Measurements from ENCODE around the gene SCYGR3. TPM values are rescaled to one million over a fixed set of nuclear protein-coding genes. Genes with fewer than 3 reads are reported as not detected.

The SCYGR3 gene
- total RNA-seq, 4 donors from 2014 or later, result not detected

DNA sequence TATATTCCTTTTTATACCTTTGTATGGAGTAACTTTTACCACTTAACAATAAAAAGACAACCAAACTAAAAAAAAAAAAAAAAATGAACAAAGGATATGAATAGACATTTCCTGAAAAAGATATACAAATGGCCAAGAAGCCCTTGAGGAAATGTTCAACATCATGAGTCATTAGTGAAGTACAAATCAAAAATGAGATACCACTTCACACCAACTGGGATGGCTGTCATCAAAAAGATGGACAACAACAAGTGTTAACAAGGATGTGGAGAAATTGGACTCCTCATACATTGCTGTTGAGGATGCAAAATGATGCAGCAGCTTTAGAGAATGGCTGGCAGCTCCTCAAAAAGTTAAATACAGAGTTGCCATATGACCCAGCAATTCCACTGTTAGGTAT, 38.5 kb downstream of the SCYGR3 start:
- Histone ChIP-seq H3K4me3 (no peak overlapping the region), H3K27me3 (no peaks in the 10 kb centered on the region), H3K9me3 (no peaks in the 10 kb centered on the region), H3K36me3 (no peaks in the 10 kb centered on the region), H3K4me1 (no peaks in the 10 kb centered on the region), H3K27ac (no peak overlapping the region)
- DNase-seq, result no peak
- TF ChIP-seq POLR2A (IDR thresholded peaks at IDR 0.05), result no peak
- TF ChIP-seq, protein P1, sequence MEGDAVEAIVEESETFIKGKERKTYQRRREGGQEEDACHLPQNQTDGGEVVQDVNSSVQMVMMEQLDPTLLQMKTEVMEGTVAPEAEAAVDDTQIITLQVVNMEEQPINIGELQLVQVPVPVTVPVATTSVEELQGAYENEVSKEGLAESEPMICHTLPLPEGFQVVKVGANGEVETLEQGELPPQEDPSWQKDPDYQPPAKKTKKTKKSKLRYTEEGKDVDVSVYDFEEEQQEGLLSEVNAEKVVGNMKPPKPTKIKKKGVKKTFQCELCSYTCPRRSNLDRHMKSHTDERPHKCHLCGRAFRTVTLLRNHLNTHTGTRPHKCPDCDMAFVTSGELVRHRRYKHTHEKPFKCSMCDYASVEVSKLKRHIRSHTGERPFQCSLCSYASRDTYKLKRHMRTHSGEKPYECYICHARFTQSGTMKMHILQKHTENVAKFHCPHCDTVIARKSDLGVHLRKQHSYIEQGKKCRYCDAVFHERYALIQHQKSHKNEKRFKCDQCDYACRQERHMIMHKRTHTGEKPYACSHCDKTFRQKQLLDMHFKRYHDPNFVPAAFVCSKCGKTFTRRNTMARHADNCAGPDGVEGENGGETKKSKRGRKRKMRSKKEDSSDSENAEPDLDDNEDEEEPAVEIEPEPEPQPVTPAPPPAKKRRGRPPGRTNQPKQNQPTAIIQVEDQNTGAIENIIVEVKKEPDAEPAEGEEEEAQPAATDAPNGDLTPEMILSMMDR (IDR thresholded peaks at IDR 0.05), result no peak

DNA sequence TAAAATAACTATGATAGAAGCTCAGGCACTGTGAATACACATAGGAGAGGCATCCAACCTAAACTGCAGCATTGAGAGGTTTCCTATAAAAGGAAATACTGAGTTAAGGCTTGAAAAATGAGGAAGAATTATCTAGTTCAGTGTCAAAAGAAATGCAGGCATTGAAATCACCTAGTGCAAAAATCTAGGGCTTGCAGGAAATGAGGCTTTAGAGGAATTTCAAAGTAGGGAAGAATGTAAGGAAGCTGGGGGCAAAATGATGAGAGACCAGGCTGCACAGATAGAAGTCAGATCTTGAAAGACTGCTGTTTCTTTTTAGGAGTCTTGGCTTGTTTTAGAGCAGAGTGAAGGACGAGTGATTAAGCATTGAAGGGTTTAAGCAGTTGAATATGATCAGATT, 44.0 kb downstream of the SCYGR3 start:
- Histone ChIP-seq H3K27me3 (no peaks in the 10 kb centered on the region), H3K4me3 (no peak overlapping the region), H3K9me3 (no peaks in the 10 kb centered on the region), H3K36me3 (no peaks in the 10 kb centered on the region), H3K27ac (no peak overlapping the region), H3K4me1 (no peaks in the 10 kb centered on the region)
- TF ChIP-seq, protein P1 (IDR thresholded peaks at IDR 0.05), result no peak
- TF ChIP-seq POLR2A (IDR thresholded peaks at IDR 0.05), result no peak
- DNase-seq, result no peak

GRCh38 chr2:227568852-227569169, 45.8 kb downstream of the SCYGR3 start:
- Histone ChIP-seq H3K36me3 (no peaks in the 10 kb centered on the region), H3K4me3 (no peak overlapping the region), H3K9me3 (no peaks in the 10 kb centered on the region), H3K27me3 (no peaks in the 10 kb centered on the region), H3K27ac (no peak overlapping the region), H3K4me1 (no peaks in the 10 kb centered on the region)
- no peak for DNase-seq
- TF ChIP-seq POLR2A (IDR thresholded peaks at IDR 0.05), result no peak
- TF ChIP-seq, protein P1 (IDR thresholded peaks at IDR 0.05), result no peak

DNA sequence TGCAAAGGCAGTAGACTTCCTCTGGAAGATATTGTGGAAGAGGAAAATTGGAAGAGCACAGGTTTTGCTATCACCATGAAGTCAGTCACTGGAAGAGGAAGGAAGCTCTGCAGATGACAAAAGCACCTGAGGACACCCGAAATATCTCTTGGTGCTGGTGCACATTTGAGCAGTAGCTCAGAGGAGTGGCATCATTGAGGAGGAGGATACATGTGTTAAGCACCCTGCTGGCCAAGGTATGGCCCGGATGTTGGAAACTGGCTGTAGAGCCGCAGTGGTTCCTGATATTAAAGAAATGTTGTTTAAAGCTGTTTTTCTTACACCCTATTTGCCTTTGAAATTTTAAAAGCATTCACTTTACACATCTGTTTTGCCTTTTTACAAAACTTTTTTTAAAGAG, 48.6 kb downstream of the SCYGR3 start:
- Histone ChIP-seq H3K27me3 (no peaks in the 10 kb centered on the region), H3K4me3 (no peak overlapping the region), H3K9me3 (no peaks in the 10 kb centered on the region), H3K27ac (no peak overlapping the region), H3K36me3 (no peaks in the 10 kb centered on the region), H3K4me1 (no peaks in the 10 kb centered on the region)
- TF ChIP-seq POLR2A (IDR thresholded peaks at IDR 0.05), result no peak
- TF ChIP-seq, protein P1 (IDR thresholded peaks at IDR 0.05), result no peak
- no peak for DNase-seq

DNA sequence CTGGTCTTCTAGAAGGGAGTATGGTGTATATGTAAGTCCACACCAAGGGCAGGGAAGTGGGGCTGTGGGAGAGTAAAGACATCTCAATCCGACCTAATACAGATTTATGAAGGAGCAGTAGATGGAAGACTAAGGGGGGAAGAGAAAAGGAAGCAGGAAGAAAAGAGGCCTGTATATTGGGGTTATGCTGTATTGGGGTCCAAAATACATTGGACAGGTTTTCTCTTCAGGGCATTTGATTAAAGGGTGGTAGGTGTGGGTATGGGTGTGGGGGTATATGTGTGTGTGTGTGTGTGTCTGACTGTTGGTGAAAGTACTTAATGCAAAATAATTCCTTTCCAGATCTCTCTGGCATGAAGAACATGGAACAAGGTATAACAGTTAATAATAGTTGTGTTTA, 49.6 kb downstream of the SCYGR3 start:
- no peaks in the 10 kb centered on the region for H3K4me1 ChIP-seq
- no peak for TF ChIP-seq POLR2A (IDR thresholded peaks at IDR 0.05)
- TF ChIP-seq, protein P1 (IDR thresholded peaks at IDR 0.05), result no peak
- no peaks in the 10 kb centered on the region for H3K36me3 ChIP-seq
- H3K27me3 ChIP-seq, result no peaks in the 10 kb centered on the region
- no peak overlapping the region for H3K4me3 ChIP-seq
- H3K27ac ChIP-seq, result no peak overlapping the region
- H3K9me3 ChIP-seq, result no peaks in the 10 kb centered on the region
- DNase-seq, result no peak

Other genes starting within 250 kb of the SCYGR3 start
- 100 to 1,000 TPM in 3 of 4 donors, 1 to 10 TPM in 1; 4.1 to 489 (median 221) TPM for gene TM4SF20, start 235.5 kb downstream of the SCYGR3 start, total RNA-seq
- gene SCYGR1, start 226.9 kb downstream of the SCYGR3 start, total RNA-seq, result not detected
- gene AGFG1, start 142.7 kb downstream of the SCYGR3 start, total RNA-seq, result 10 to 100 TPM; 24.8 to 68.1 (median 62.6) TPM
- not detected for gene SCYGR2, start 15.9 kb downstream of the SCYGR3 start, total RNA-seq
- not detected for gene SCYGR4, start 2.7 kb upstream of the SCYGR3 start, total RNA-seq
- gene SCYGR5, start 52.0 kb upstream of the SCYGR3 start, total RNA-seq, result not detected
- 10 to 100 TPM in 3 of 4 donors, 1 to 10 TPM in 1; 5.0 to 40.0 (median 23.1) TPM for gene SLC19A3, start 103.2 kb upstream of the SCYGR3 start, total RNA-seq
- not detected for gene SCYGR6, start 109.9 kb upstream of the SCYGR3 start, total RNA-seq
- not detected for gene SCYGR7, start 113.5 kb upstream of the SCYGR3 start, total RNA-seq
- gene SCYGR8, start 131.1 kb upstream of the SCYGR3 start, total RNA-seq, result not detected
- gene CCL20, start 199.0 kb upstream of the SCYGR3 start, total RNA-seq, result 10 to 100 TPM in 1 of 4 donors, 1 to 10 TPM in 2, not detected in 1; 4.0 to 14.0 (median 5.1) TPM

All from Peyer's patch (tissue), 4 donors.